GM18508 (cell line): Measurements from ENCODE around the gene WTIP.
"Not testable (repeated sequence)": the region's sequence is repeated elsewhere in the genome, so short reads cannot be mapped to it uniquely, and the experiment has no call there.

Experiments used
- ATAC-seq: cut with Tn5 transposase; IDR thresholded peaks from one replicate; pipeline ENCODE4 v1.9.1; 2021; ENCODE audit warnings: moderate number of reproducible peaks; ENCODE audit not compliant: insufficient read depth, unreplicated experiment

The WTIP gene

DNA sequence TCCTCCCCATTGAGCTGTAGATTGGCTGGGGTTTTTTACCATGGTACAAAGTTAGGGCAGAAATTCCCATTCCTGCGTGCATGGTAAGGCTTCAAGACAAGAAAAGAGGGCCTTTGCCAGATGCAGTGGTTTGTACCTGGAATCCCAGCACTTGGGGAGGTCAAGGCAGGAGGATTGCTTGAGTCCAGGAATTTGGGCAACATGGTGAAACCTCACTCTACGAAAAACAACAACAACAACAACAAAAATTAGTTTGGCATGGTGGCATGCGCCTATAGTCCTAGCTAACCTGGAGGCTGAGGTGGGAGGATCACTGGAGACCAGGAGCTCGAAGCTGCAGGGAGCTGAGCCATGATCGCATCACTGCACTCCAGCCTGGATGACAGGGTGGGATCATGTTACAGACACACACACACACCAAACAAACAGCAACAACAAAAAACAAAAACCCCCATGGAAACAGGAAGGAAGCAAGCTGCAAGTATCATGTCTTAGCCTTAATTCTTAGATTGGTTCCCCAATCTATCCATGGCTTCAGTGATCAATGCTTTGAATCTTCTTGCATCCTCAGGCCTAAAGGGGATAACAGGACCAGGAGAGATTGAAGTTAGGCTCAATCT, 5.5 kb upstream of the WTIP start:
- ATAC-seq: no peak

GRCh38 chr19:34478496-34478895, 3.1 kb upstream of the WTIP start:
- not testable (repeated sequence) for ATAC-seq

- ATAC-seq: no peak
Observed at GRCh38 chr19:34479396-34479795, 2.2 kb upstream of the WTIP start.

DNA sequence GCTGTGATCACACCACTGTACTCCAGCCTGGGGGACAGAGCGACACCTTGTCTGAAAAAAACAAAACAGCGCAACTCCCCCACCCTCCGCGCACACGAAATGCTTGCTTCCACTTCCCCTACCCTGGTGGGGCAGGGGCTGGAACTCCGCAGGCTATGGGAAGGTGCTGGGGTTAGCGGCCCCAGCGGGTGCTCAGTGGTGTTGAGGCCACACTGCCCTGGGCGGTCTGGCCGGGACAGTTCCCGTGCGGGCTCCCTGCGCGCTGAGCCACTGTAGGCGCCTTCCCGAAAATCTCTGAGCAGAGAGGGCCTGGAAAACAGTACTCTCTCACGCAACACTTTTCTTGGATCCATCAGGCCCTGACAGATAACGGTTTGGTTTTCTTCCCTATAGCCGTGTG, 1.1 kb upstream of the WTIP start:
- ATAC-seq: no peak

- no peak for ATAC-seq
Observed at GRCh38 chr19:34481861-34482379, 362 bp downstream of the WTIP start.

DNA sequence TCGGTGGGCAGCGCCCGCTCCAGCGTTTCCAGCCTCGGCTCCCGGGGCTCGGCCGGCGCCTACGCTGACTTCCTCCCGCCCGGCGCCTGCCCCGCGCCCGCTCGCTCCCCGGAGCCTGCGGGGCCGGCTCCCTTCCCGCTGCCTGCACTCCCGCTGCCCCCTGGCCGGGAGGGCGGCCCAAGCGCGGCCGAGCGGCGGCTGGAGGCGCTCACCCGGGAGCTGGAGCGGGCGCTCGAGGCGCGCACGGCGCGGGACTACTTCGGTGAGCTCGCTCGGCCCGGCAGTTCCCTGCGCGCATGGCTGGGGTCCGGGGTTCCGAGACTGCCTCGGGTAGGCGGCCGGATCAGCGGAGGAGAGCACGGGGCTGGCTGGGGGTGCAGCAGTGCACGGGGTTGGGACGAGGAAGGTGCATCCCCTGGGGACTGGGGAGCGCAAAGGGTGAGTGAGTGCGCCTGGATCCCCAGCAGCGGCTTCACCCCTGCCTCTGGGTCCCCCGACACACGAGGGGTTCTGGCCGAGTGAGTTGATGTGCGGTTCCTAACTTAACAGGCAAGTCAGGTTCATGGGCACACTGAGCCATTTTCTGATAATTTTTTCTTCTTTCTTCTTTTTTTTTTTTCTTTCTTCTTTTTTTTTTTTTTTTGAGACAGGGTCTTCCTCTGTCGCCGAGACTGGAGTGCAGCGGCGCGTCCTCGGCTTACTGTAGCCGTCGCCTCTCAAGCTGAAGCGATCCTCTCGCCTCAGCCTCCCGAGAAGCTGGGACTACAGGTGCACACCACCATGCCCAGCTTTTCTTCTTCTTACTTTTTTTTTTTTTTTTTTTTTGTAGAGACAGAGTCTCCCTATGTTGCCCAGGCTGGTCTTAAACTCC, 1.1 kb downstream of the WTIP start:
- no peak for ATAC-seq

GRCh38 chr19:34484328-34484727, 2.8 kb downstream of the WTIP start:
- no peak for ATAC-seq

GRCh38 chr19:34485831-34486230, 4.3 kb downstream of the WTIP start:
- no peak for ATAC-seq

GRCh38 chr19:34487651-34488051, 6.1 kb downstream of the WTIP start:
- ATAC-seq: no peak

GRCh38 chr19:34489175-34489574, 7.6 kb downstream of the WTIP start:
- no peak for ATAC-seq

- no peak for ATAC-seq
Observed at GRCh38 chr19:34490141-34490766, 8.7 kb downstream of the WTIP start.

DNA sequence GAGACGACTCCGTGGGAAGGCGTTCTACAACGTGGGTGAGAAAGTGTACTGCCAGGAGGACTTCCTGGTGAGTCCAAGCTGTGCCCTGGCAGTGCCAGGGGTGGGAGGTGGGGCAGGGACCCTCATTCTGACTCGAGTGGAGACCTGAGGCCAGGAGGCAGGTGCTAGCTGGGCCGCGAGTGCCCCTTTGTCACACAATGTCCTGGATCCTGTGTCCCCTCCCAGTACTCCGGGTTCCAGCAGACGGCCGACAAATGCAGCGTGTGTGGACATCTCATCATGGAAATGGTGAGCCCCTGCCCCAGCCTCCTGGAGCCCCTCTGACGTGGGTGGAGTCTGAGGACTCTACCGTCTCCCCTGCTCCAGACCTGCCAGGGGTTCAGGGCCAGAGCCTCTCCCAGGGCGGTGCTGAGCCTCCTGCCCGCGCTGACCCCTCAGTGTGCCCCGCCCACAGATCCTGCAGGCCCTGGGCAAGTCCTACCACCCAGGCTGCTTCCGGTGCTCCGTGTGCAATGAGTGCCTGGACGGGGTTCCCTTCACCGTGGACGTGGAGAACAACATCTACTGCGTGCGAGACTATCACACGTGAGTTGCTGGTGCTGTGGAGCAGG, 11.6 kb downstream of the WTIP start:
- ATAC-seq: no peak

DNA sequence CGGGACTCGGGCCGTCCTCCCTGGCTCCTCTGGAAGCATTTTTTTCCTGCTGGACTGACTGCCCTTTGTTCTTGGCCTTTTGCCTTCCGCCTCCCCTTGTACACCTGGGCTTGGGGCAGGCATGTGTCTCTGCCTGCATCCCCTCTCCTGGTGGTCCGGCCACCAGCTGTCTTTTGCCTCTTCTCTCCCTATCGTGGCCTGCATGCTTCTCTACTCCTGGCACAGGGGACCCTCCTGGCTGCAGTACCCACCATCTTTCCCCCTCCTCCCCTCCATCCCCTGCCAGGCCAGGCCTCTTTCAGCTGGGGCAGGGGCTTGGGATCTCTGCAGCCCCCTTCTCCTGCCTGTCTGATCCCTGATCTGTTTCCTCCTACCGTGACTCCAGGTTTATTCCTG, 12.1 kb downstream of the WTIP start:
- no peak for ATAC-seq

DNA sequence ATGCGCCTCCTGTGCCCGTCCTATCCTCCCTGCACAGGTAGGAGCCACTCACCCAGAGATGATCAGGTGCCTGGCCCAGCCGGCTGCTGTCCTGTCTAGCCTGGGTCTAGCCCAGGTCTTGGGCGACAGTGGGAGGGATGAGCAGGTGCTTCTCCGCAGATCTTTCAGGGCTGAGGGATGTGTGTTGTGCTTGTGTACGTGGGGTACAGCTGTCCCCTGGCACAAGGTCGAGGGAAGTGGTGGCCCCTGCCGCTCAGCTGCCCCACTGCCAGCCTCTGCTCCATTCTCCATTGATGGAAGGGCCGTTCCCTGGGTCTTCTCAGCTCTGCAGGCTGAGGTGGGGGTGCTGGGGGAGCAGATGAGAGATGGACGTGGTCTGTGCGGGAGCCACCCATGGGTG, 13.0 kb downstream of the WTIP start:
- ATAC-seq: no peak

- no peak for ATAC-seq
Observed at GRCh38 chr19:34495416-34495815, 13.9 kb downstream of the WTIP start.

GRCh38 chr19:34497112-34497805, 15.7 kb downstream of the WTIP start:
- ATAC-seq: no peak

DNA sequence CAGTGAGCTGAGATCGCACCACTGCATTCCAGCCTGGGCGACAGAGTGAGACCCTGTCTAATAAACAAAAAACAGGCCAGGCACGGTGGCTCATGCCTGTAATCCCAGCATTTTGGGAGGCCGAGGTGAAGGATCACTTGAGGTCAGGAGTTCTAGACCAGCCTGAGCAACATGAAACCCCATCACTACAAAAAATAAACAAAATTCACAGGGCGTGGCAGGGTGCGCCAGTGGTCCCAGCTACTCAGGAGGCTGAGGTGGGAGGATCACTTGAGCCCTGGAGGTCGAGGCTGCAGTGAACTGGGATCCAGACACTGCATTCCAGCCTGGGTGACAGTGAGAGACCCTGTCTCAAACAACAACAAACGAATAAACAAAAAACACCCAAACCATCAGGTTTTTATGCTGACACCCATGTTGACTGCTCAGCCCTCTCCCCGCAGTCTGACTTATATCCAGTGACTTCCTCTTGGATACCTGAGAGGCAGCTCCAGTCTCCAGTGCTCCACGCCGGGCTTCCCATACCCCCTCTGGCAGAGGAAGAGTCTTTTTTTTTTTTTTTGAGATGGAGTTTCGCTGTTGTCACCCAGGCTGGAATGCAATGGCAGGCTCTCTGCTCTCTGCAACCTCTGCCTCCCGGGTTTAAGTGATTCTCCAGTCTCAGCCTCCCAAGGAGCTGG, 17.7 kb downstream of the WTIP start:
- ATAC-seq: no peak

- no peak for ATAC-seq
Observed at GRCh38 chr19:34500656-34501120, 19.1 kb downstream of the WTIP start.
